ENCODE results near the gene AIFM2. TPM values are rescaled to one million over a fixed set of nuclear protein-coding genes. Genes with fewer than 3 reads are reported as not detected.
"Not testable (repeated sequence)": the region's sequence is repeated elsewhere in the genome, so short reads cannot be mapped to it uniquely, and the experiment has no call there.

AIFM2 gene
- polyA plus RNA-seq (ENCODE audit: insufficient read depth in 1 of 5, insufficient read length in 5 of 5, low replicate concordance in 1 of 5), result 1 to 10 TPM; 5.1 to 7.7 (median 6.4) TPM
- long read RNA-seq, donor 1, partial matches to known transcripts, result 0 of 23 reads
- long read RNA-seq, donor 1, other reads (novel, unspliced or antisense), result 23 of 23 reads
- long read RNA-seq, donor 2, result 0 reads
- long read RNA-seq, donor 3, partial matches to known transcripts, result 0 of 1 reads
- long read RNA-seq, donor 3, other reads (novel, unspliced or antisense), result 0 of 1 reads
- long read RNA-seq, donor 4, partial matches to known transcripts, result 0 of 1 reads
- long read RNA-seq, donor 4, other reads (novel, unspliced or antisense), result 0 of 1 reads
- long read RNA-seq, donor 5, result 0 reads
- long read RNA-seq, donor 6, result 0 reads
- long read RNA-seq, donor 7, result 0 reads
- long read RNA-seq, donor 8, partial matches to known transcripts, result 0 of 2 reads
- long read RNA-seq, donor 8, other reads (novel, unspliced or antisense), result 0 of 2 reads

GRCh38 chr10:70132098-70133029 lies at the start of gene AIFM2:
AIFM2 (minus strand) TSS chr10:70132825; CDS start chr10:70124084, 8,741 bp downstream.
- DNase-seq, result peak; percentile 55 to 64

GRCh38 chr10:70179209-70179608 lies 46.6 kb upstream of the AIFM2 start:
- DNase-seq, result not testable (repeated sequence)

DNA sequence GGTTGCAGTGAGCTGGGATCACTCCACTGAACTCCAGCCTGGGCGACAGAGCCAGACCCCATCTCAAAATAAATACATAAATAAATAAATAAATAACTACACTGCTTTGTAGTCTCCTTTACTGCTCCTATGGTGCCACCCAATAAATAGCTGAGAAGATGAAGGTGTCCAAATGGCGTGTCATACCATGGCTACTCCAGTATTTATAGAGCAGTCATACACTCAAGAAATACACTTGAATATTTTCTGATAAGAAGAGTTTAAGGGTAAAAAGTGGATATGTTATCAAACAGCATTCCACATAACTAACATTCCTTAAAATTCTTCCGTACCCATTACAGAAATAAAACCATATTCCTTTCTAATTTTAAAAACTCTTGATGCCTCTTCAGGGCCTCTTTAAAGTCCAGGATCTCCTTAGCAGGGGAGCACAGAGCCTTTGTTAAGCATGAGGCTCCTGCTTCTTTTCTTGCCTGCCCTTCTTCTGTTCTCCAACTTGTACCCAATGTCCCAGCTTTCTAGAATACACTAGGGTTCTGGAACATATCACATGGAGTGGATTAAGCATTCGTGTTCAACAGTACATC lies 45.6 kb upstream of the AIFM2 start:
- no peak for DNase-seq

DNA sequence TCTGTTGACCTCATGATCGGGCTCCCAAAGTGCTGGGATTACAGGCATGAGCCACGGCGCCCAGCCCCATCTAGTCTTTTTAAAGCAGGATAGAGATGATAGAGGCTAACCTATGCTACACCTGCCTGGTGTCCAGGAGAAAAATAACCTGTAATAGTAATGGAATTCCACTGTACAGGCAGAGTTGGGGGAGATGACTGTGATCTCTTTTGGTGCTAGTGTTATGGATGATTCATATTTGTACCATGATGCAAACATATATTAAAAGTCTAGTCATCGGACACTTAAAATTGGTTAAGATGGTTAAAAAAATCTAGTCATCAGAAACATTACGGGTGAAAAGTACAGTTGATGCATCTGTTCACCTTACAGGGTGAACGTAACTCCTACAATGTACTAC lies 43.8 kb upstream of the AIFM2 start:
- no peak for DNase-seq

- no peak for DNase-seq
Observed at GRCh38 chr10:70175516-70175915, 42.9 kb upstream of the AIFM2 start.

DNA sequence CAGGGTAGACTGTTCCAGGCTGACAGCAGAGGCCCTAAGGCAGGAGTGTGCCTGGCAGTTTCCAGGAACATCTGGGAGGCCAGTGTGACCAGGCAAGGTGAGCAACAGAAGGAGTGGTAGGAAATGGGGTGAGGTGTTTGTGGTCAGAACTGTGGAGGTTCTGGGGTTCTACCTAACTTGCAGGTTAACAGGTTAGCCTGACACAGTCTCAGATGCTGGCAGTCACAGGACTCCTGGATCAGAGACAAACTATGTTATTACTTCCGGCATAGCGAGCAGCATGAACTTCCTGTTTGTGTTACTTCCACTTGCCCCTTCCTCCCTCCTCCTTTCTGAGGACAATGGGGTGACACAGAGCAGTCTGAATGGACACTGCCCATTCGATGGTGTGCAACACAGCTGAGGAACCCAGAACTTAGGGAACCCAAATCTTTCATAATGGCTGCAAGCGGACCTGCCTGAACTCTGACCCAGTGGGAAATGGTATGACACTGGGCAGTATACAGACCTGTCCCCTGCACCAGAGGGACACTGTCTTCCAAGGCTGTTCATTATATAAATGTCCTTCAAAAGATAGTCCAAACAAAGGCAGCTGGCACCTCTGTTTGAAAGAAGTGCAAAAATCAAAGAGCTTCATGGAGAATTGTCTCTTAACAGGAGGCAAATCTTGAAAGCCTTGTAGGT lies 41.6 kb upstream of the AIFM2 start:
- DNase-seq, result no peak

GRCh38 chr10:70169649-70170364 lies 37.2 kb upstream of the AIFM2 start:
- DNase-seq, result peak in 1 of 2 donors; percentile 28

DNA sequence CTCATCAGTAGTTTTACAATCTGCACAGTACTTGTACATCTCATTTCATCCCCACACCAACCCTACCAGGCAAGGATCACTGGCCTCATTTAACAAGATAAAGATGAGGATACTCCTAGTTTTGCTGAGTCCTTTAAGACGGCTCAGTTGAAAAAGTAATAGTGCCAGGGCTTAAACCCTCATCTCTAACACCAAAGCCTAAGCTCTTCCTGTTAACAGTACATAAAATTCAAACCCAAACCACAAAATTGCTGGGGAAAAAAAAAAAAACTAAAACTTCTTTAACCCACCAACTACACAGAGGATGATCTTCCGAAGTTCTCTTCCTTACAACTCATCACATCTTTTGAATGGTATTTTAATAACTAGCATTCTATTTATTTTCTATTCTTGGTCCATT lies 36.4 kb upstream of the AIFM2 start:
- DNase-seq, result no peak

GRCh38 chr10:70167246-70167645 lies 34.6 kb upstream of the AIFM2 start:
- no peak for DNase-seq

DNA sequence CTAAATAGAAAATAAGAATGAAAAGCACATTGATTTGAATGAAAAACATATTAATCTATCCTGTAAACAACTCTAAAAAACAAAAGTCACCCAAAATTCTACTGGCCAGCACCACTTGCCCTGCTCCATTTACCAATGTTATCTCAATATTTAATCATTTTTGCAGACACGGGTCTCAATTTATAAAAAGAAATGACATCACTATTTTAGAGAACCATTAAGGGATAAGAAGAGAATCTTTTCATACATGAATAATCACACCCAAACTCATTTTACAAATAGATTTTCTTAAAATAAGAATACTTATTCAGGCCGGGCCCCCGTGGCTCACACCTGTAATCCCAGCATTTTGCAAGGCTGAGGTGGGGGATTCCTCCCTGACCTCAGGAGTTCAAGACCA lies 33.8 kb upstream of the AIFM2 start:
- no peak for DNase-seq

GRCh38 chr10:70164163-70164562 lies 31.5 kb upstream of the AIFM2 start:
- no peak for DNase-seq

GRCh38 chr10:70163448-70163847 lies 30.8 kb upstream of the AIFM2 start:
- no peak for DNase-seq

DNA sequence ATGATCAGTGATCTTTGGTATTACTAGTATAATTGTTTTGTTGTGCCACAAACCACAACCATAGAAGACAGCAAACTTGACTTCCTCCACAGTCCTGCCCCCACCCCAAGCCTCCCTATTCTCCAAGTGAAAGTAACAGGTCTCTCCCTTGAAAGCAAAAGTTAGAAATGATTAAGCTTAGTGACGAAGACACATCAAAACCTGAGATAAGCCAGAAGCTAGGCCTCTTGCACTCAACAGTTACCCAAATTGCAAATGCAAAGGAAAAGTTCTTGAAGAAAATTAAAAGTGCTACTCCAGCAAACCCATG lies 30.2 kb upstream of the AIFM2 start:
- DNase-seq, result no peak

- no peak for DNase-seq
Observed at GRCh38 chr10:70162151-70162891, 29.7 kb upstream of the AIFM2 start.

- DNase-seq, result no peak
Observed at GRCh38 chr10:70160798-70161197, 28.2 kb upstream of the AIFM2 start.

DNA sequence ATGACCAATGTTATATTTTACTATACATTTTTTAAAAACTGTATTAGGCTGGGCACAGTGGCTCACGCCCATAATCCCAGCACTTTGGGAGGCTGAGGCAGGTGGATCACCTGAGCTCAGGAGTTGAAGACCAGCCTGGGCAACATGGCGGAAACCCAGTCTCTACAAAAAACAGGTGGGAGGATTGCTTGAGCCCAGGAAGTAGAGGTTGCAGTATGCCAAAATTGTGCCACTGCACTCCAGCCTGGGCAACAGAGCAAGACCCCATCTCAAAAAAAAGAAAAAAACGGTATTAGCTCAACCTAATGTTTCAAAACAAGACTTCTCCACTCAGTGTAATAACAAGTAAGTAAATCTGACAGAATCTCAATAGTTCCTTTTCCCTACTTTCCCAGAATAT lies 26.7 kb upstream of the AIFM2 start:
- DNase-seq, result not testable (repeated sequence)

DNA sequence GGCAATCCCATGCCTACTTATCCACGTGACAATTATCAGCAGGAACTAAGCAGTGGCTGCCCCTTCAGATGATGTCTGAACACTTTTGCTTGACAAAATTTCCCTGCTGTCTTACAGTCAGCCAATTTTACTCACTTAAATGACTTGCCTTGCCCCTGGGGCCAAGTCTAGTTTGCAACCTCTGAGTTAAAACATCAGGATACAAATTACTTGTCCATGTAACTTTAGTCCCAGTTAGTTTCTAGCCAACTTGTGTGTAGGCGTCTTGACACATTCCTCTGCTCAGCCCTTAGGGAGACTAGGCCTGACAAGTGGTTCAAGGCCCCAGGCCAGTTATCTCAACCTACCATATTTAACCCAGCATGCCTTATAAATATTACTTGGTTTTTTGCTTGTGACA lies 25.5 kb upstream of the AIFM2 start:
- no peak for DNase-seq

GRCh38 chr10:70155255-70155838 lies 22.7 kb upstream of the AIFM2 start:
- DNase-seq, result no peak

DNA sequence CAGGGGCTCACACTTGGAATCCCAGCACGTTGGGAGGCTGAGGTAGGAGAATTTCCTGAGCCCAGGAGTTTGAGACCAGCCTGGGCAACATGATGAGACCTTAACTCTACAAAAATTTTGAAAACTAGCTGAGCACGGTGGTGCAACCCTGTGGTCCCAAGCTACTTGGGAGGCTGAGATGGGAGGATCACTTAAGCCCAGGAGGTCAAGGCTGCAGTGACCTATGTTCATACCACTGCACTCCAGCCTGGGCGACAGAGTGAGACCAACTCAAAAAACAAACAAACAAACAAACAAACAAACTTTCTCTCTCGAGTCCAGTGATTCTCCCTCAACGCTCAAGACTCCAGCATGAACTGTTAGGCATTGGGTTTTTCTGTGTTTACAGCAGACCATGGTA lies 15.9 kb upstream of the AIFM2 start:
- DNase-seq, result no peak

DNA sequence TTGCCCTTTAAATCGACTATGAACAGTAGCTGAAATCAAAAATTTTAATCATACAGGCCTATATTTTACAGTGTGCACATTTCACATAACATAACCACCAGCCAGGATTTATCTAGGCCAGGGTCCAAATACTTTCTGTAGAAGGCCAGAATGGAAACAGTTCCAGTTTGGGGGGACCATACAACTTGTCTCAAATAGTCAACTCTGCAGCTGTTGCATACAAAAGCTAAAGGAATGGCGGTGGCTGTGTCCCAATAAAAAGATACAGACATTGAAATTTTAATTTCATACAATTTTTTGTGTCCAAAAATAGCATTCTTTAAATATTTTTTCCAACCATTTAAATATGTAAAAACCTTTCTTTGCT lies 14.6 kb upstream of the AIFM2 start:
- DNase-seq, result no peak

All from right lung (tissue), 10 donors.